SK-N-MC (cell line): ENCODE data around the gene PPTC7.

Experiments
- EZH2 ChIP-seq: fragments of 200-600 bp; sonication (generic); IDR thresholded peaks from one replicate; pipeline ENCODE4 v1.6.1; 2017; ENCODE audit warnings: antibody characterized with exemption
- POLR2AphosphoS5 ChIP-seq: IDR thresholded peaks from 2 replicates; pipeline ENCODE4 v1.6.1; 2012; ENCODE audit warnings: mild to moderate bottlenecking, low read depth, low read length, borderline replicate concordance

GRCh38 chr12:110627500-110628195 lies 44.5 kb upstream of the PPTC7 start:
- no peak for TF ChIP-seq POLR2AphosphoS5
- no peak for TF ChIP-seq EZH2
